Measurements from ENCODE around the gene ZNF518B. TPM values are rescaled to one million over a fixed set of nuclear protein-coding genes. Genes with fewer than 3 reads are reported as not detected.

Gene ZNF518B
- total RNA-seq, 1 donor from 2014 or later: 41.3 TPM

- TF ChIP-seq CTCF (IDR thresholded peaks at IDR 0.05; ENCODE audit: partially characterized antibody, unreplicated experiment): no peak
- Mint-ChIP-seq H3K9me3 (ENCODE audit: unreplicated experiment) (peaks cover 9% of the 10 kb centered on the region), H3K36me3 (ENCODE audit: unreplicated experiment) (peaks cover 22% of the 10 kb centered on the region), H3K4me3 (ENCODE audit: unreplicated experiment) (no peak overlapping the region), H3K4me1 (ENCODE audit: low read depth, unreplicated experiment) (no peaks in the 10 kb centered on the region), H3K27me3 (ENCODE audit: unreplicated experiment) (peaks cover 24% of the 10 kb centered on the region), H3K27ac (ENCODE audit: unreplicated experiment) (no peak overlapping the region)
- no peak for DNase-seq
Observed at GRCh38 chr4:10462876-10463275, 5.7 kb upstream of the ZNF518B start.

GRCh38 chr4:10461850-10462400, 4.7 kb upstream of the ZNF518B start:
- H3K9me3 Mint-ChIP-seq (ENCODE audit: unreplicated experiment): peaks cover 9% of the 10 kb centered on the region
- peaks cover 22% of the 10 kb centered on the region for H3K36me3 Mint-ChIP-seq (ENCODE audit: unreplicated experiment)
- H3K4me1 Mint-ChIP-seq (ENCODE audit: low read depth, unreplicated experiment): no peaks in the 10 kb centered on the region
- H3K27ac Mint-ChIP-seq (ENCODE audit: unreplicated experiment): no peak overlapping the region
- no peak for DNase-seq
- peak overlapping the region; percentile 92 for H3K4me3 Mint-ChIP-seq (ENCODE audit: unreplicated experiment)
- TF ChIP-seq CTCF (IDR thresholded peaks at IDR 0.05; ENCODE audit: partially characterized antibody, unreplicated experiment): no peak
- peaks cover 24% of the 10 kb centered on the region for H3K27me3 Mint-ChIP-seq (ENCODE audit: unreplicated experiment)

GRCh38 chr4:10461091-10461849, 4.0 kb upstream of the ZNF518B start:
- Mint-ChIP-seq H3K27ac (ENCODE audit: unreplicated experiment) (no peak overlapping the region), H3K9me3 (ENCODE audit: unreplicated experiment) (peaks cover 9% of the 10 kb centered on the region), H3K4me3 (ENCODE audit: unreplicated experiment) (peak overlapping the region; percentile 92), H3K36me3 (ENCODE audit: unreplicated experiment) (peaks cover 22% of the 10 kb centered on the region), H3K4me1 (ENCODE audit: low read depth, unreplicated experiment) (peaks cover under 1% of the 10 kb centered on the region), H3K27me3 (ENCODE audit: unreplicated experiment) (peaks cover 23% of the 10 kb centered on the region)
- TF ChIP-seq CTCF (IDR thresholded peaks at IDR 0.05; ENCODE audit: partially characterized antibody, unreplicated experiment): peak; percentile 98
- peak; percentile 76 for DNase-seq

- Mint-ChIP-seq H3K4me3 (ENCODE audit: unreplicated experiment) (peak overlapping the region; percentile 46), H3K27ac (ENCODE audit: unreplicated experiment) (peak overlapping the region; percentile 53), H3K9me3 (ENCODE audit: unreplicated experiment) (peaks cover 10% of the 10 kb centered on the region), H3K36me3 (ENCODE audit: unreplicated experiment) (peaks cover 22% of the 10 kb centered on the region), H3K27me3 (ENCODE audit: unreplicated experiment) (peaks cover 26% of the 10 kb centered on the region), H3K4me1 (ENCODE audit: low read depth, unreplicated experiment) (peaks cover 4% of the 10 kb centered on the region)
- TF ChIP-seq CTCF (IDR thresholded peaks at IDR 0.05; ENCODE audit: partially characterized antibody, unreplicated experiment): no peak
- no peak for DNase-seq
Observed at GRCh38 chr4:10460313-10461047, 3.3 kb upstream of the ZNF518B start.
